WTC11 (cell line): ENCODE measurements around the gene SASH3. TPM values are rescaled to one million over a fixed set of nuclear protein-coding genes. Genes with fewer than 3 reads are reported as not detected.

Source experiments
- ATAC-seq: fragments of 200-7000 bp; cut with Tn5 transposase; 2 replicates; pipeline ENCODE4 v1.10.0; 2021; ENCODE audit warnings: mild to moderate bottlenecking, moderate library complexity
- CTCF ChIA-PET: fragments of 300-600 bp; sonication (Branson Sonifier 250); formaldehyde crosslinking; loops from one replicate; lab custom pipeline; 2021; ENCODE audit warnings: antibody characterized with exemption; lab: Charles Lee
- POLR2A ChIA-PET: fragments of 350-600 bp; sonication (Branson Sonifier 250); formaldehyde crosslinking; loops from one replicate; lab custom pipeline; 2021; ENCODE audit warnings: antibody characterized with exemption; lab: Charles Lee
- DNase-seq: peaks from one replicate; pipeline ENCODE4 v3.0.0; 2021; ENCODE audit warnings: low spot score
- H3K27ac Mint-ChIP-seq: 2 replicates; pipeline ENCODE4 v1.8.0; 2021; ENCODE audit warnings: mixed read lengths
- H3K27me3 Mint-ChIP-seq: 2 replicates; pipeline ENCODE4 v1.8.0; 2021; ENCODE audit warnings: low read depth, mild to moderate bottlenecking, moderate library complexity, mixed read lengths
- H3K36me3 Mint-ChIP-seq: 2 replicates; pipeline ENCODE4 v1.8.0; 2021; ENCODE audit warnings: mixed read lengths
- H3K4me1 Mint-ChIP-seq: 2 replicates; pipeline ENCODE4 v1.8.0; 2022; ENCODE audit warnings: mixed read lengths
- H3K4me3 Mint-ChIP-seq: 2 replicates; pipeline ENCODE4 v1.8.0; 2021; ENCODE audit warnings: mild to moderate bottlenecking, moderate library complexity, mixed read lengths
- H3K9me3 Mint-ChIP-seq: 2 replicates; pipeline ENCODE4 v1.8.0; 2021; ENCODE audit warnings: mixed read lengths
- ATF3 ChIP-seq: sonication (generic); formaldehyde crosslinking; conservative IDR thresholded peaks from 2 replicates; pipeline ENCODE4 v1.8.1; 2022; ENCODE audit warnings: mild to moderate bottlenecking, missing genetic modification reagents
- ATF6 ChIP-seq: sonication (generic); formaldehyde crosslinking; IDR thresholded peaks from 2 replicates; pipeline ENCODE4 v1.8.1; 2023; ENCODE audit warnings: mild to moderate bottlenecking, missing genetic modification reagents
- E2F1 ChIP-seq: sonication (generic); formaldehyde crosslinking; IDR thresholded peaks from 2 replicates; pipeline ENCODE4 v1.8.0; 2022; ENCODE audit warnings: mild to moderate bottlenecking, missing genetic modification reagents
- EMX1 ChIP-seq: fragments of 250-450 bp; sonication (Bioruptor Pico); IDR thresholded peaks from 2 replicates; pipeline ENCODE4 v1.8.0; 2021; ENCODE audit warnings: mild to moderate bottlenecking
- GTF2I ChIP-seq: fragments of 250-450 bp; sonication (Bioruptor Pico); conservative IDR thresholded peaks from 2 replicates; pipeline ENCODE4 v1.4.0; 2021; ENCODE audit warnings: mild to moderate bottlenecking
- HMGXB4 ChIP-seq: sonication (generic); formaldehyde crosslinking; IDR thresholded peaks from 2 replicates; pipeline ENCODE4 v1.8.1; 2023; ENCODE audit warnings: mild to moderate bottlenecking, moderate library complexity, missing genetic modification reagents
- JAZF1 ChIP-seq: fragments of 250-450 bp; sonication (Bioruptor Pico); IDR thresholded peaks from 2 replicates; pipeline ENCODE4 v1.9.0; 2021; ENCODE audit warnings: moderate library complexity, mild to moderate bottlenecking, inconsistent platforms
- MYBL2 ChIP-seq: sonication (generic); formaldehyde crosslinking; IDR thresholded peaks from 2 replicates; pipeline ENCODE4 v1.8.1; 2023; ENCODE audit warnings: mild to moderate bottlenecking, moderate library complexity, missing genetic modification reagents
- NFYB ChIP-seq: sonication (generic); formaldehyde crosslinking; conservative IDR thresholded peaks from 2 replicates; pipeline ENCODE4 v1.8.0; 2022; ENCODE audit warnings: low read depth, missing genetic modification reagents
- OVOL2 ChIP-seq: fragments of 250-450 bp; sonication (Bioruptor Pico); IDR thresholded peaks from 2 replicates; pipeline ENCODE4 v1.9.0; 2021; ENCODE audit warnings: mild to moderate bottlenecking, borderline replicate concordance
- SP1 ChIP-seq: sonication (generic); formaldehyde crosslinking; conservative IDR thresholded peaks from 2 replicates; pipeline ENCODE4 v1.8.1; 2022; ENCODE audit warnings: missing genetic modification reagents
- TCF7 ChIP-seq: sonication (generic); formaldehyde crosslinking; IDR thresholded peaks from 2 replicates; pipeline ENCODE4 v1.8.0; 2022; ENCODE audit warnings: mild to moderate bottlenecking, low read depth, missing genetic modification reagents, moderate library complexity
- TEAD4 ChIP-seq: sonication (generic); formaldehyde crosslinking; IDR thresholded peaks from 2 replicates; pipeline ENCODE4 v1.8.0; 2022; ENCODE audit warnings: mild to moderate bottlenecking, missing genetic modification reagents
- ZBTB43 ChIP-seq: sonication (generic); formaldehyde crosslinking; IDR thresholded peaks from 2 replicates; pipeline ENCODE4 v1.8.1; 2023; ENCODE audit warnings: mild to moderate bottlenecking, missing genetic modification reagents
- ZNF138 ChIP-seq: sonication (generic); formaldehyde crosslinking; conservative IDR thresholded peaks from 2 replicates; pipeline ENCODE4 v1.8.1; 2022; ENCODE audit warnings: mild to moderate bottlenecking, moderate library complexity, missing genetic modification reagents
- ZNF512 ChIP-seq: sonication (generic); formaldehyde crosslinking; IDR thresholded peaks from 2 replicates; pipeline ENCODE4 v1.8.1; 2022; ENCODE audit warnings: missing genetic modification reagents, borderline replicate concordance
- ZNF671 ChIP-seq: fragments of 250-450 bp; sonication (Bioruptor Pico); IDR thresholded peaks from 2 replicates; pipeline ENCODE4 v1.8.0; 2021; ENCODE audit warnings: mild to moderate bottlenecking
- ZSCAN18 ChIP-seq: fragments of 250-450 bp; sonication (Bioruptor Pico); IDR thresholded peaks from 2 replicates; pipeline ENCODE4 v2.1.2; 2022; ENCODE audit warnings: mild to moderate bottlenecking, moderate library complexity
- total RNA-seq: library from RNA; stranded (reverse); gene quantifications from 3 replicates; pipeline ENCODE4 v1.2.3, GENCODE V29; 2021

Gene SASH3
- total RNA-seq, 1 experiment from 2014 or later: 0.22 TPM

- TF ChIP-seq ZNF512 (CRISPR knock-in tag) (no peak), ATF3 (CRISPR knock-in tag) (no peak), JAZF1 (CRISPR knock-in tag) (no peak), ATF6 (no peak), ZBTB43 (CRISPR knock-in tag) (no peak), GTF2I (no peak), TEAD4 (CRISPR knock-in tag) (no peak), NFYB (CRISPR knock-in tag) (no peak), OVOL2 (CRISPR knock-in tag) (no peak), ZNF138 (CRISPR knock-in tag) (no peak)
- TF ChIP-seq, all 79 proteins: peak for 0
Observed at GRCh38 chrX:129771266-129771995, 8.3 kb upstream of the SASH3 start (continued).

- DNase-seq: no peak
- no peak for TF ChIP-seq ZNF671 (CRISPR knock-in tag)
- H3K9me3 Mint-ChIP-seq: no peaks in the 10 kb centered on the region
- CTCF ChIA-PET: interaction anchor here (1.1 to 1.6 kb wide), 3 partner anchors 17 to 167 kb away, joined by 3 to 9 read pairs (median 4); no protein-coding TSS in a partner anchor
- no peak overlapping the region for H3K27ac Mint-ChIP-seq
- H3K36me3 Mint-ChIP-seq: no peaks in the 10 kb centered on the region
- no peak overlapping the region for H3K4me3 Mint-ChIP-seq
- peak; percentile 52; the same call in 1 of the 2 replicates for ATAC-seq
- peaks cover 18% of the 10 kb centered on the region for H3K4me1 Mint-ChIP-seq
- POLR2A ChIA-PET: no interaction called here
- peaks cover 2% of the 10 kb centered on the region; the same call in 1 of the 2 replicates for H3K27me3 Mint-ChIP-seq
Observed at GRCh38 chrX:129772796-129773431, 6.8 kb upstream of the SASH3 start.

GRCh38 chrX:129773649-129774458, 5.9 kb upstream of the SASH3 start:
- H3K36me3 Mint-ChIP-seq: no peaks in the 10 kb centered on the region
- ATAC-seq (no peak), DNase-seq (no peak)
- POLR2A ChIA-PET: interaction anchor here (0.6 kb wide), 1 partner anchor 293 kb away, joined by 9 read pairs; no protein-coding TSS in a partner anchor
- no peak overlapping the region for H3K27ac Mint-ChIP-seq
- H3K9me3 Mint-ChIP-seq: no peaks in the 10 kb centered on the region
- H3K4me3 Mint-ChIP-seq: no peak overlapping the region
- H3K4me1 Mint-ChIP-seq: peaks cover 15% of the 10 kb centered on the region
- CTCF ChIA-PET: interaction anchor here (1.6 kb wide), 1 partner anchor 18 kb away, joined by 9 read pairs; no protein-coding TSS in a partner anchor
- peaks cover 2% of the 10 kb centered on the region; the same call in 1 of the 2 replicates for H3K27me3 Mint-ChIP-seq
- TF ChIP-seq ZSCAN18 (CRISPR knock-in tag) (no peak), MYBL2 (CRISPR knock-in tag) (no peak), TCF7 (CRISPR knock-in tag) (no peak), HMGXB4 (CRISPR knock-in tag) (no peak), E2F1 (CRISPR knock-in tag) (no peak), SP1 (CRISPR knock-in tag) (no peak), EMX1 (CRISPR knock-in tag) (no peak)
